Measurements from ENCODE around the gene DOCK4. TPM values are rescaled to one million over a fixed set of nuclear protein-coding genes. Genes with fewer than 3 reads are reported as not detected.
"Not testable (repeated sequence)": the region's sequence is repeated elsewhere in the genome, so short reads cannot be mapped to it uniquely, and the experiment has no call there.

DOCK4 gene
- total RNA-seq, 1 donor from 2014 or later: 10.6 TPM

- no peak overlapping the region for H3K4me3 ChIP-seq (ENCODE audit: low read depth, low read length)
- no peak for TF ChIP-seq CTCF (conservative IDR thresholded peaks at IDR 0.05; ENCODE audit: low read depth, low read length)
- DNase-seq (ENCODE audit: low read depth): no peak
Observed at GRCh38 chr7:112132051-112132694, 74.0 kb downstream of the DOCK4 start.

GRCh38 chr7:112130729-112131410 is 75.3 kb downstream of the DOCK4 start:
- no peak overlapping the region for H3K4me3 ChIP-seq (ENCODE audit: low read depth, low read length)
- no peak for TF ChIP-seq CTCF (conservative IDR thresholded peaks at IDR 0.05; ENCODE audit: low read depth, low read length)
- no peak for DNase-seq (ENCODE audit: low read depth)

GRCh38 chr7:112129655-112130323 is 76.4 kb downstream of the DOCK4 start:
- no peak overlapping the region for H3K4me3 ChIP-seq (ENCODE audit: low read depth, low read length)
- DNase-seq (ENCODE audit: low read depth): no peak
- no peak for TF ChIP-seq CTCF (conservative IDR thresholded peaks at IDR 0.05; ENCODE audit: low read depth, low read length)

GRCh38 chr7:112128461-112129425 is 77.5 kb downstream of the DOCK4 start:
- not testable (repeated sequence) for H3K4me3 ChIP-seq (ENCODE audit: low read depth, low read length); DNase-seq (ENCODE audit: low read depth)

- H3K4me3 ChIP-seq (ENCODE audit: low read depth, low read length): not testable (repeated sequence)
Observed at GRCh38 chr7:112128041-112128440, 78.2 kb downstream of the DOCK4 start.

GRCh38 chr7:112125250-112125649 is 80.9 kb downstream of the DOCK4 start:
- no peak for TF ChIP-seq CTCF (conservative IDR thresholded peaks at IDR 0.05; ENCODE audit: low read depth, low read length)
- no peak for DNase-seq (ENCODE audit: low read depth)
- H3K4me3 ChIP-seq (ENCODE audit: low read depth, low read length): no peak overlapping the region

More at GRCh38 chr7:112128041-112128440, 78.2 kb downstream of the DOCK4 start:
- not testable (repeated sequence) for DNase-seq (ENCODE audit: low read depth)

- no peak overlapping the region for H3K4me3 ChIP-seq (ENCODE audit: low read depth, low read length)
- TF ChIP-seq CTCF (conservative IDR thresholded peaks at IDR 0.05; ENCODE audit: low read depth, low read length): no peak
- DNase-seq (ENCODE audit: low read depth): no peak
Observed at GRCh38 chr7:112124061-112124766, 82.0 kb downstream of the DOCK4 start.
